Pons (tissue), 1 donor: Measurements from ENCODE around the gene SHC3.

Source experiments
- DNase-seq: peaks from one replicate; pipeline ENCODE4 v3.0.0-alpha.2; 2016; ENCODE audit warnings: low spot score

The SHC3 gene

DNA sequence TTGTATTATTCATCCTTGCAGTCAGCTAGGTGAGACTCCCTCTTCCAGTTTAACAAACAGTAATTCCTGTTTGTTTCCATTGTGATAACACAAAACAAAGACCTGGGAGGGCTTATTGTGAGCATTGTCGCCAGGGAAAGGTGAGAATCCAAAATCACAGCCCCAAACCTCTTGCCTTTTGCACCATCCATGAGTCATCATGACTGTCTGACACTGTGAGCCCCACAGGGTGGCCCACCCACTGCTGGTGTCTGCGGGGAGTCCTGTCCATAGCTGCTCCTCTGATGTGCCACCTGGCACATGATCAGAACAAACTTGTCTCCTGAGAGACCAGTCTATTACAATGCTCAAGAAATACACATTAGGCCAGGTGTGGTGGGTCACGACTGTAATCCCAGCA, 221.1 kb downstream of the SHC3 start:
- DNase-seq = no peak
